ENCODE data around the gene EDDM13.

Gene EDDM13

GRCh38 chr19:56269348-56269747, 3.2 kb upstream of the EDDM13 start:
- no peak overlapping the region for H2AFZ ChIP-seq (ENCODE audit: low read depth, low read length)
- H3K27me3 ChIP-seq (ENCODE audit: insufficient read depth, low read length): no peaks in the 10 kb centered on the region
- H3K9me3 ChIP-seq (ENCODE audit: low read length): peaks cover 3% of the 10 kb centered on the region
- H3K36me3 ChIP-seq (ENCODE audit: insufficient read depth, low read length): no peaks in the 10 kb centered on the region
- H3K4me3 ChIP-seq (ENCODE audit: low read length): no peak overlapping the region
- no peaks in the 10 kb centered on the region for H3K4me1 ChIP-seq (ENCODE audit: insufficient read depth, low read length)

- Histone ChIP-seq H3K36me3 (ENCODE audit: insufficient read depth, low read length) (no peaks in the 10 kb centered on the region), H3K27me3 (ENCODE audit: insufficient read depth, low read length) (no peaks in the 10 kb centered on the region), H3K9me3 (ENCODE audit: low read length) (peaks cover 3% of the 10 kb centered on the region), H2AFZ (ENCODE audit: low read depth, low read length) (no peak overlapping the region), H3K4me3 (ENCODE audit: low read length) (no peak overlapping the region), H3K4me1 (ENCODE audit: insufficient read depth, low read length) (no peaks in the 10 kb centered on the region)
These were observed 1.9 kb upstream of the EDDM13 start for GRCh38 chr19:56270676-56271075.

DNA sequence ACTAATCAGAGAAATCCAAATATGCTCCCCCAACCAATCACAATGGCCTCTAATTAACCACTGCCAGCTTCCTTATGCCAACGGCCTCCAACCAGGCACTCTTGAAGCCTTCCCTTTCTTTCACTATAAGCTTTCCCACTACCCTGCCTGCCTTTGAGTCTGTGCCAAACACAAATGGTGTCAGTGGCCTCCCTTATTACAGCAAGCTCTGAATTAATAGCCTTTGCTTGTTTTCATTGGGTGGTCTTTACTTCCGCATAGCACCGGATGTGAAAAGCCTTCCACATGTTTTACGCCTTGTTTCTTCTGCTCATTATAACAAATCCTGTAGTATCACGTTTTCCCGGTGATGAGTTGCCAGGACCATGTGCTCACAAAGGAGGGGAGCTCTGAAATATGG, 1.4 kb upstream of the EDDM13 start:
- H3K36me3 ChIP-seq (ENCODE audit: insufficient read depth, low read length): no peaks in the 10 kb centered on the region
- no peaks in the 10 kb centered on the region for H3K4me1 ChIP-seq (ENCODE audit: insufficient read depth, low read length)
- H3K4me3 ChIP-seq (ENCODE audit: low read length): no peak overlapping the region
- H2AFZ ChIP-seq (ENCODE audit: low read depth, low read length): no peak overlapping the region
- H3K9me3 ChIP-seq (ENCODE audit: low read length): peaks cover 3% of the 10 kb centered on the region
- no peaks in the 10 kb centered on the region for H3K27me3 ChIP-seq (ENCODE audit: insufficient read depth, low read length)

DNA sequence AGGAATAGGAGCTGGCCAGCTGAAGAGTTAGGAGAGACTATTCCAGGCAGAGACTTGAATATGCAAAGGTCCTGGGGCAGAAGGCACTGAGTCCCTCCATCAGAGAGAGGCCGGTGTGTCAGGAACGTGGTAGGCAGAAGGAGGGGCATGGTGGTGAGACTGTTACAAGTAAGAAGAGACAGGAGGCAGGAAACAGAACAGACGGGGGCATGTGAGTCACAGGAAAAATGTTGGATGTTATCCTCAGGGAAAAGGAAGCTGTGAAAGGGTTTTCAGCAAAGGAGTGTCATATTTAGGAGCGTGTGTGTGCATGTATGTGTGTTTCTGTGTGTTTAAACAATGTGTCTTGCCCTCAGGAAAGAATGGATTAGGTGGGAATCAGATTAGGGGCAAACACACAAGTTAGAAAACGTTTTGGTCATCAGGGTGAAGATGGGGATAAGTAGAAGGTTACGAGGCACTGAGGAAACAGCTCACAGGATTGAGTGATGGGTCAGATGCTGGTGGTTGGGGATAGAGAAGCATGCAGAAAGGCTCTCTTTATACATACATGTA, 1.1 kb downstream of the EDDM13 start:
- Histone ChIP-seq H3K27me3 (ENCODE audit: insufficient read depth, low read length) (no peaks in the 10 kb centered on the region), H3K9me3 (ENCODE audit: low read length) (peaks cover 9% of the 10 kb centered on the region), H3K4me3 (ENCODE audit: low read length) (no peak overlapping the region), H3K36me3 (ENCODE audit: insufficient read depth, low read length) (no peaks in the 10 kb centered on the region), H3K4me1 (ENCODE audit: insufficient read depth, low read length) (no peaks in the 10 kb centered on the region), H2AFZ (ENCODE audit: low read depth, low read length) (no peak overlapping the region)

GRCh38 chr19:56282809-56283208, 10.3 kb downstream of the EDDM13 start:
- Histone ChIP-seq H3K4me1 (ENCODE audit: insufficient read depth, low read length) (no peaks in the 10 kb centered on the region), H2AFZ (ENCODE audit: low read depth, low read length) (no peak overlapping the region), H3K9me3 (ENCODE audit: low read length) (peaks cover 5% of the 10 kb centered on the region), H3K36me3 (ENCODE audit: insufficient read depth, low read length) (no peaks in the 10 kb centered on the region), H3K27me3 (ENCODE audit: insufficient read depth, low read length) (no peaks in the 10 kb centered on the region), H3K4me3 (ENCODE audit: low read length) (no peak overlapping the region)

DNA sequence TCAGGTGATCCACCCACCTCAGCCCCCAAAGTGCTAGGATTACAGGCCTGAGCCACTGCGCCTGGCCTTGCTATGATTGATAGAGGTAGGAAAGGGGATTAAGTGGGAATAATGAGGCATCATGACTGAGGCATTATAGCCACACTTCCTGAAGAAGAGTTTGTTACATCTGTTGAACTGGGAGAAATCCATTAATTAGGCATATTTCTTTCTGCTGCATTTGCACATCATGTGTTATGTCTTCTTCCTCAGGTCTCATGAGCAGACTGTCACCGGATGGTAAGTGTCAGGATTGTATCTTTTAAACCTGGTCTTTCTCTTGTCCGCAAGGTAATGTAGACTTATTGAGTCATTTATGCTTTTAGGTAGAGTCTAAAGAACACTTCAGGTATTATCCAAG, 12.2 kb downstream of the EDDM13 start:
- peaks cover 5% of the 10 kb centered on the region for H3K9me3 ChIP-seq (ENCODE audit: low read length)
- no peak overlapping the region for H3K4me3 ChIP-seq (ENCODE audit: low read length)
- H3K4me1 ChIP-seq (ENCODE audit: insufficient read depth, low read length): no peaks in the 10 kb centered on the region
- no peaks in the 10 kb centered on the region for H3K27me3 ChIP-seq (ENCODE audit: insufficient read depth, low read length)
- H2AFZ ChIP-seq (ENCODE audit: low read depth, low read length): no peak overlapping the region
- no peaks in the 10 kb centered on the region for H3K36me3 ChIP-seq (ENCODE audit: insufficient read depth, low read length)

- peaks cover 19% of the 10 kb centered on the region for H3K9me3 ChIP-seq (ENCODE audit: low read length)
- H2AFZ ChIP-seq (ENCODE audit: low read depth, low read length): no peak overlapping the region
- peaks cover 5% of the 10 kb centered on the region for H3K36me3 ChIP-seq (ENCODE audit: insufficient read depth, low read length)
- H3K27me3 ChIP-seq (ENCODE audit: insufficient read depth, low read length): no peaks in the 10 kb centered on the region
- H3K4me1 ChIP-seq (ENCODE audit: insufficient read depth, low read length): no peaks in the 10 kb centered on the region
- H3K4me3 ChIP-seq (ENCODE audit: low read length): no peak overlapping the region
These were observed 17.6 kb downstream of the EDDM13 start for GRCh38 chr19:56290104-56290503.

- H2AFZ ChIP-seq (ENCODE audit: low read depth, low read length): no peak overlapping the region
- peaks cover 23% of the 10 kb centered on the region for H3K9me3 ChIP-seq (ENCODE audit: low read length)
- peaks cover 7% of the 10 kb centered on the region for H3K36me3 ChIP-seq (ENCODE audit: insufficient read depth, low read length)
- H3K4me1 ChIP-seq (ENCODE audit: insufficient read depth, low read length): no peaks in the 10 kb centered on the region
- no peak overlapping the region for H3K4me3 ChIP-seq (ENCODE audit: low read length)
- no peaks in the 10 kb centered on the region for H3K27me3 ChIP-seq (ENCODE audit: insufficient read depth, low read length)
These were observed 19.3 kb downstream of the EDDM13 start for GRCh38 chr19:56291867-56292266.

DNA sequence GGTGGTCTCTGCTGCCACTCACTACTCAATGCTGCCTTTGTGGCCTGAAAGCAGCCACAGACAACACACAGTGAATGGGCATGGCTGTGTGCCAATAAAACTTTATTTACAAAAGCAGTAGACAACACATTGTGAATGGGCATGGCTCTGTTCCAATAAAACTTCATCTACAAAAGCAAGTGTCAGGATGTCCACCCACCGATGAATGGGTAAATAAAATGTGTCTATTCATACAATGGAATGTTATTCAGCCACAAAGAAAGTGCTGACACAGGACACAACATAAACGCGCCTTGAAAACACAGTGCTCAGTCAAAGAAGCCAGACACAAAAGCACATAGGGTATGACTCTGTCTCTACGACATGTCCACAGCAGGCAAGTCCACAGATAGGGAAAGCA, 22.0 kb downstream of the EDDM13 start:
- H3K4me1 ChIP-seq (ENCODE audit: insufficient read depth, low read length): no peaks in the 10 kb centered on the region
- peaks cover 7% of the 10 kb centered on the region for H3K36me3 ChIP-seq (ENCODE audit: insufficient read depth, low read length)
- H2AFZ ChIP-seq (ENCODE audit: low read depth, low read length): no peak overlapping the region
- H3K9me3 ChIP-seq (ENCODE audit: low read length): peaks cover 21% of the 10 kb centered on the region
- H3K27me3 ChIP-seq (ENCODE audit: insufficient read depth, low read length): no peaks in the 10 kb centered on the region
- no peak overlapping the region for H3K4me3 ChIP-seq (ENCODE audit: low read length)

- no peaks in the 10 kb centered on the region for H3K4me1 ChIP-seq (ENCODE audit: insufficient read depth, low read length)
- no peak overlapping the region for H2AFZ ChIP-seq (ENCODE audit: low read depth, low read length)
- H3K9me3 ChIP-seq (ENCODE audit: low read length): peaks cover 21% of the 10 kb centered on the region
- no peaks in the 10 kb centered on the region for H3K27me3 ChIP-seq (ENCODE audit: insufficient read depth, low read length)
- no peak overlapping the region for H3K4me3 ChIP-seq (ENCODE audit: low read length)
- H3K36me3 ChIP-seq (ENCODE audit: insufficient read depth, low read length): peaks cover 7% of the 10 kb centered on the region
These were observed 23.2 kb downstream of the EDDM13 start for GRCh38 chr19:56295531-56296455.

GRCh38 chr19:56297010-56297409, 24.5 kb downstream of the EDDM13 start:
- no peak overlapping the region for H3K4me3 ChIP-seq (ENCODE audit: low read length)
- no peaks in the 10 kb centered on the region for H3K4me1 ChIP-seq (ENCODE audit: insufficient read depth, low read length)
- H3K36me3 ChIP-seq (ENCODE audit: insufficient read depth, low read length): peaks cover 7% of the 10 kb centered on the region
- no peaks in the 10 kb centered on the region for H3K27me3 ChIP-seq (ENCODE audit: insufficient read depth, low read length)
- peaks cover 18% of the 10 kb centered on the region for H3K9me3 ChIP-seq (ENCODE audit: low read length)
- H2AFZ ChIP-seq (ENCODE audit: low read depth, low read length): no peak overlapping the region

- H2AFZ ChIP-seq (ENCODE audit: low read depth, low read length): no peak overlapping the region
These were observed 27.1 kb downstream of the EDDM13 start for GRCh38 chr19:56299688-56300087.

DNA sequence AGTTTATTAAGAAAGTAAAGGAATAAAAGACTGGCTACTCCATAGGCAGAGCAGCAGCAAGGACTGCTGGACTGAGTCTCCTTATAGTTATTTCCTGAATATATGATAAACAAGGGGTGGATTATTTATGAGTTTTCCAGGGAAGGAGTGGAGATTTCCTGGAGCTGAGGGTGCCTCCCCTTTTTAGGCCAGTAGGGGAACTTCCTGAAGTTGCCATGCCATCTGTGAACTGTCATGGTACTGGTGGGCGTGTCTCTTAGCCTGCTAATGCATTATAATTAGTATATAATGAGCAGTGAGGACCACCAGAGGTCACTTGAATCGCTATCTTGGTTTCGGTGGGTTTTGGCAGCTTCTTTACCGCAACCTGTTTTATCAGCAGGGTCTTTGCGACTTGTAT, 28.6 kb downstream of the EDDM13 start:
- Histone ChIP-seq H3K27me3 (ENCODE audit: insufficient read depth, low read length) (no peaks in the 10 kb centered on the region), H3K9me3 (ENCODE audit: low read length) (peaks cover 6% of the 10 kb centered on the region), H3K36me3 (ENCODE audit: insufficient read depth, low read length) (peaks cover 5% of the 10 kb centered on the region), H2AFZ (ENCODE audit: low read depth, low read length) (no peak overlapping the region), H3K4me1 (ENCODE audit: insufficient read depth, low read length) (no peaks in the 10 kb centered on the region), H3K4me3 (ENCODE audit: low read length) (no peak overlapping the region)

More at GRCh38 chr19:56299688-56300087, 27.1 kb downstream of the EDDM13 start:
- H3K4me1 ChIP-seq (ENCODE audit: insufficient read depth, low read length): no peaks in the 10 kb centered on the region
- H3K36me3 ChIP-seq (ENCODE audit: insufficient read depth, low read length): peaks cover 6% of the 10 kb centered on the region
- peaks cover 6% of the 10 kb centered on the region for H3K9me3 ChIP-seq (ENCODE audit: low read length)
- no peaks in the 10 kb centered on the region for H3K27me3 ChIP-seq (ENCODE audit: insufficient read depth, low read length)
- H3K4me3 ChIP-seq (ENCODE audit: low read length): no peak overlapping the region

Data from neuron (in vitro differentiated cells).